NAMALWA (cell line): ENCODE measurements around the gene MAN1B1.
"Not testable (repeated sequence)": the region's sequence is repeated elsewhere in the genome, so short reads cannot be mapped to it uniquely, and the experiment has no call there.

Source experiments
- DNase-seq: peaks from one replicate; pipeline ENCODE4 v3.0.0-alpha.2; 2015; ENCODE audit warnings: low spot score

MAN1B1 gene

DNA sequence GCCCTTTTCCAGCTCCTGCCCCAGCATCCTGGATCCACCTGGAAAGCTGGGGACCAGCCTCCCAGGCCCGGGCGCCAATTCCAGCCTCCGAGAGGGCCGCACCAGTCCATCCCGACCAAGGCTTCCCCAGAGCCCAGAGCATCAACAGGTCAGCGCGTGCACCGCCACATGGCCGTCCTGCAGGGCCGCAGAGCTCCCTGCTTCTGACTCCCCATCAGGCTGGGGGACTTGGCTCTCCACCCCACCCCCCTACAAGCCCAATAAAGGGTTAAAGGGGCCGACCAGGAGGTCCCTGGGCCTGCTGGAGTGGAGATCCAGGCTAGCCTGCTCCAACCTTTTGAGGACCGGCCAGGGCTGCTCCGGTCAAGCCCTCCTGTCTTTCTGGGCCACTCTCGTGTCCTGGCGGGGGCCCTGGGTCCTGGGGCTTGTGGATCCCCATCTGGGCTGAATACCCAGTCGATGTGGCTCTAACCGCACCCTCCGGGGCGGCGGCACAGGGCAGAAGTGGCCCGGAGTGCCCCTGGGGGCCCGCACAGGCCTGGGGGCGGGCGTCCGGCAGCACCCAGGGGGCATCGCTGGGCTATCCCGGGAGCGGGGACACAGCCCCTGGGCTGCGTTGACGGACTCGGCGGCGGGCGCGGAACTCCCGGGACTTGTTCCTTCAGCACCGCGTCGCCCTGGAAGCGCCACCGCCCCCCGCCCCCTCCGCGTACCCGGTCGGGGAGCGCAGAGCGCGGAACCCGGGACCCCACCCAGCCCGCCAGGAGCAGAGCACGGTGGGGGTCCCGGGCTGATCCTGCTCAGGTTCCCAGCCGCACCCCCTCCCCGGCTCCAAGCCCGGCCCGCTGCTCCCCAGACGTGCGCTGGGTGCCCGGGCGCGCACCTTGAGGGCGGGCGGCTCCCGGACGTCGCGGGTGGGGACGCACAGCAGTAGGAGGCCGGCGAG lies 33.5 kb upstream of the MAN1B1 start:
- DNase-seq = no peak

DNA sequence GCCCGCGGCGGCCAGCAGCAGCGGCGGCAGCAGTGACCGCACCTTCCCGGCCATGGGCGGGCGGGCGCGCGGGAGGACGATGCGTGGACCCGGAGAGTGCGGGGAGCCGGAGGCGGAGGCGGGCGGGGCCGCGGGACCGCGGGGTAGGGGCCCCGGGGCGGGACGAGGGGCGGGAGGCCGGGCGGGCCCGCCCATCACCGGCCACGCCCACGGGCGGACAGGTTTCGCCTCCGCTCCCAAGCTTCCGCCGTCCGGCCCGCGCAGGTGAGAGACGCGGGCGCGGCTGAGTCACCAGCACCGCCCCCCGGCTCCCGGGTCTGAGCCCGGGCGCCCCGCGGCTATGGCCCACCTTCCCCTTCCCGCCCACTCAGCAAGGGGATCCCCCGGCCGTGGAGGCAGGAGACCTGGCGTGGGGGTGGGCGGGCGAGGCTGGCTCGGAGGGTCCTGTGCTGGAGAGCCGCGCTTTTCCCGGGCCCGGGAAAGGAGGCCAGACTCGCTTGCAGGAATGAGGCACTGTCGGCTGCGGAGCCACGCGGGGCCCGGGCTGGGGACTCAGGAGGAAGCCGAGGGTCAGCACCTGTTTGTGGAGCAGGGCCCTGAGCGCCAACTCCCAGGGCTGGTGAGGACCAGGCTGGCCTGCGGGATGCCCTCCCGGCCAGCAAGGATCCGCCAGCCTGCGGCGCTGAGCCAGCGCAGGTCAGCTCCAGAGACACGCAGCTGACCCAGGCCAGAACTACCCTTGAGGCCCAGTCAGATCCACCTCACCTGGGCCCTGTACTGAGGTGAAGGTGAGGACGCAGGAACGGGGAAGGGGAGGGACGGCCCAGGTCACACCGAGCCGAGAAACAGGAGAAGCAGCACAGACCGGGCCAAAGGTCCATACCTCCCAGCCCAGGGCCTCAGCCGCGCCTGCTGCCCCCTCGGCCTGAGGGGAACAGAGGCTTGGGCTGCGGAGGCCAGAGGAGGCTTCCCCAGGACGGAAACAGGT lies 32.5 kb upstream of the MAN1B1 start, which contains the start of gene ENTPD2:
Gene ENTPD2, minus strand, starts transcription at position 118 of the 988 bp plus-strand sequence. Its CDS starts 64 bp downstream, at position 54.
- no peak for DNase-seq

DNA sequence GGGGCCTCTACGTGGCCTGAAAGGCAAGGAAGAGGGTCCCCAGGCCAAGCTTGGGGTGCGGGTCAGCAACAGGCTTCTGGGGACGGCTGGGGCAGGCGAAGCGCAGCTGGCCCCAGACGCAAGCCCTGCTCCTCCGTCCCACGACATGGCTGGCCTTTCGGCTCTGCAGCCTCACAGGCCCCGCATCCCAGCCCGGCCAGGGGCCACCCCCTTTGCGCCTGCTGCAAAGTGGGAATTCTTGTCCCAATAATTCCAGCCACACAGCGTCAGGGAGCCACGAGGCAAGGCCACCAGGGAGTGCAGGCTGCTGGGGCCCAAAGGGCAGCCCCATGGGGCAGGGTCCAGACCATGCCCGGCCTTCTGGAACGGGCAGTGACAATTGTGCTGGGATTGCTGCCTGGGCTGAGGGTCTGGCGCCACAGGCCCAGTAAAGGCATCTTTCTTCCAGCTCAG lies 31.8 kb upstream of the MAN1B1 start:
- no peak for DNase-seq

DNA sequence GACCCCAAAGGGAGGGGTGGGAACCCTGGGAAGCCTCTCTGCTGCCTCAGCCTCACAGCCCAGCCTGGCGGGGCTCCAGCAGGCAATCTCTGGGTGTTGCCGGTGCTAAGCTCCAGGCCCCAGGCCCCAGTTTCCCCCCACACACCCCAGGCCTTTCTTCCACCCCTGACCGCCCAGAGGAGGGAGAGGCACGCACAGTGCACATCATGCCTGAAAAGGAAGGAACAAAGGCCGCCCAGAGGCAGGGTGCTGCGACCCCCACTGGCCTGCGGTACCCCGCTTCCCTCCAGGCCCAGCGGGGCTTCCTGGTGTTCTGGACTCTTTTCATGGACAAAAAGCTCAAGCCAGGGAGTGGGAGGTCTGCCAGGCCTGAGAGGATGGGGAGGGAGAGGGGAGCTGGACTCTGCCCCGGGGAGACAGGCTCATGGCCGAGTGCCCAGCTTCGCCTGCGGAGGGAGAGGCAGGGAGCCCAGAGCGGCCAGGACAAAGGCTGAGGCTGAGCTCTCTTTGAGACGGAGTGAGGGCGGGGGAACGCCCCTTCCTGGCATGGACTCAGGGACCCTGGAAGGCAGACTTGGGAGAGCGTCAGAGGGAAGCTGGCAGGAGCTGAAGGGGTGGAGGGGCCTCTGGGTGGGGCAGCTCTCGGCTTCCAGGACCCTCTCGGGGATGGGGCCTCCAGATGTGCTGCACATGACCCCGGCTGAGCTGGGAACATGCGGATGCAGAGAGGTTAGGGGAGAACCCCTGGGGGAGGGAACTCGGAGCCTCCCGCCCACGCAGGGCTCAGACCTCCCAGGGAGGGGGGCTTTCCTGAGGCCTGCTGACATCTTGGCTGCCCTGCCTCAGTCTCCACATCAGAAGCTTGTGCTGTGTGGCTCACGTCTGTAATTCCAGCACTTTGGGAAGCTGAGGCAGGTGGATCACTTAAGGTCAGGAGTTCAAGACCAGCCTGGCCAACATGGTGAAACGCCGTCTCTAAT lies 31.1 kb upstream of the MAN1B1 start:
- DNase-seq = no peak

DNA sequence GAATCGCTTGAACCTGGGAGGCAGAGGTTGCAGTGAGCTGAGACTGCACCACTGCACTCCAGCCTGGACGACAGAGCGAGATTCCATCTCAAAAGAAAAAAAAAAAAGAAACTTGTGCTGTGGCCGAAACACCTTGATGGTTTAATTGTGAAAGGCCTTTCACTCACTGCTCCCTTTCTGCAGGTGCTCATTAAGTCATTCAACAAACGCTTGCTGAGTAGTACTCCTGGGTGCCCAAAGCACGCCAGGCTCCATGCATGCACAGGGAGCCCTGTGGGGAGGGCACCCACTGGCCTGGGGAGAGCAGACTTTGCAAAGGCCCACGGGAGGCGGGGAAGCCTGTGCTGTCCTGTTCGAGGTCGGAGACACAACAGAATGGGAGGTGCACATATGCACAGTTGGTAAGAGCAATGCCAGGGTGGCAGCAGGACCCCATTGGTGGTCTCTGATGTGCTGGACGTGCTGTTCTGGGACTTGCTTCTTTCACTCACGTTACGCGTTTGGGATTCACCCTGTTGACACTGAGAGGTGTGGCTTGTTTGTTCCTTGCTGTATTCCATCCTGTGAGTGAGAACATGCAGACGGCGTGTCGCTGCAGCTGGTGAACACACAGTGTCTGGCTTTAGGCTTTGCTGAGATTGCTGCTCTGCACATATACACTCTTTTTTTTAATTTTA lies 29.9 kb upstream of the MAN1B1 start:
- no peak for DNase-seq

DNA sequence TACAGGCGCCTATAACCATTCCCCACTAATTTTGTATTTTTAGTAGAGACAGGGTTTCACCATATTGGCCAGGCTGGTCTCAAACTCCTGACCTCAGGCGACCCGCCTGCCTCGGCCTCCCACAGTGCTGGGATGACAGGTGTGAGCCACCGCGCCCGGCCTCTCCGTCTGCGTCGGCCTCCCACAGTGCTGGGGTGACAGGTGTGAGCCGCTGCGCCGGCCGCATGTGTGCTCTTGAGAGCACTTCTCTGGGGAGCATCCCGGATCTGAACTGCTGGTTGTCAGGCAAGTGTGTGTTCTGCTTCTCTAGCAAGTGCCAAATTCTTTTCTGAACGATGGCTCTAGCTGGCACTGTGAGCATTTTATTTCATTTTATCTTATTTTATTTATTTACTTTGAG lies 29.2 kb upstream of the MAN1B1 start:
- DNase-seq = no peak

DNA sequence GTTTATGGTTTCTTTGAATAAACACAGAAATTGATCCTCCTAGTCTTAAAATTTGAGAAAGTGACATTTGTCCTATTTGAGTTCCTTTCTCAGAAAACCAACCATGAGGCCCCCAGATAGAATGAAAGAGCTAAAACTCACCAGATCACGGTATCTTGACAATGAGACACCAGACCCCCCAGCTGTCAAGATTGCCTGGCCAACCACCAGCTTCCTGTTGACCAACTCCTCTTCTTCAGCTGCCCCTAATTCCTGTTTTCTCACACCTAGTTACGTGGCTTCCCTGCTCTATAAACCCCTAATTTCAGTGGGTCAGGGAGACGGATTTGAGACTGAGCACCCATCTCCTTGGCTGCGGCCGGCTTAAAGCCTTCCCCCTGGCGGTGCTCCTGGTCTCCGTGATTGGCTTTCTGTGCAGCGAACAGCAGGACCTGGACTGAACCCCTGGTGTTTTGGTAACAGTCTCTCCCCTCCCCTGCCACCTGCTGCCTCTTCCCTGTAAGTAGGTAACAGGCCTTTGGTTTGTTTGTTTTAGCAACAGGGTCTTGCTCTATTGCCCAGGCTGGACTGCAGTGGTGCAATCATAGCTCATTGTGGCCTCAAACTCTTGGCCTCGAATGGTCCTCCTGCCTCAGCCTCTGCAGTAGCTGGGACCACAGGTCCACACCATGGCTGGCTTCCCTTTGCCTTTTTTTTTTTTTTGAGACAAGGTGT lies 28.1 kb upstream of the MAN1B1 start:
- peak; percentile 58 for DNase-seq

DNA sequence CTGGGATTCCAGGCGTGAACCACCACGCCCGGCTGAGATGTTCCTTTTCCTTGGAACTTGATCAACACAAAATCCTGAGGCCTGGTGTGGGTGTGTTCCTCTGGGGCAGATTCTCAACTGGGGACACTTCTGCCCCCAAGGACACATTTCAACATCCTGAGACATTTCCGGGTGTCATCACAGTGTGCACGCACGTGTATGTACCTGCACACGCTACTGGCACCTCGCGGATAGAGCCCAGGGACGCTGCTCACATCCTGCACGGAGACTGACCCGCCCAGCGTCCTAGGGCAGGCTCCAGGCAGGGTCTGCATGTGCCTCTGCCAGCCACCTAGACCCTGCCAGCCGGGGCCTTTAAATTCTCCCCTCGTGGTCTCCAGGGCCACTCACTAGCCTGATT lies 24.4 kb upstream of the MAN1B1 start:
- DNase-seq = no peak

DNA sequence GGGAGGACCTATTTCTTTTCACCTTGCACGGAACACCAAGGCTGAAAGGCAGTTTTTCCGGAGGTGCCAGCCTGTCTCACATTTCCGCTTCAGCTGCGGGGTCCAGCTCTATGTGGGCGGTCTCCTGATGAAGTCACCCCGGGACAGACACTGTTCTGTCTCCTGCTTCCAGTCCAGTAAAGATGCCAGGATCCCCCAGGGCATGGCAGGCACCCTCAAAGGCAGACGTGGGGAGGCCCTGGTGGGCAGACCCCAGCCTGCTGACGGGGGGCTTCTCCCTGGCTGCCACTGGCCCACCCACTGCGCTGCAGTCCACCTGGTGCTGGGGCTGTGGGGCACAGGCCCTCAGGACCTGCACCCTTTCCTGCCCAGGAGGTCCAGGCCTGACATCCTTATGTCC lies 24.0 kb upstream of the MAN1B1 start:
- not testable (repeated sequence) for DNase-seq

DNA sequence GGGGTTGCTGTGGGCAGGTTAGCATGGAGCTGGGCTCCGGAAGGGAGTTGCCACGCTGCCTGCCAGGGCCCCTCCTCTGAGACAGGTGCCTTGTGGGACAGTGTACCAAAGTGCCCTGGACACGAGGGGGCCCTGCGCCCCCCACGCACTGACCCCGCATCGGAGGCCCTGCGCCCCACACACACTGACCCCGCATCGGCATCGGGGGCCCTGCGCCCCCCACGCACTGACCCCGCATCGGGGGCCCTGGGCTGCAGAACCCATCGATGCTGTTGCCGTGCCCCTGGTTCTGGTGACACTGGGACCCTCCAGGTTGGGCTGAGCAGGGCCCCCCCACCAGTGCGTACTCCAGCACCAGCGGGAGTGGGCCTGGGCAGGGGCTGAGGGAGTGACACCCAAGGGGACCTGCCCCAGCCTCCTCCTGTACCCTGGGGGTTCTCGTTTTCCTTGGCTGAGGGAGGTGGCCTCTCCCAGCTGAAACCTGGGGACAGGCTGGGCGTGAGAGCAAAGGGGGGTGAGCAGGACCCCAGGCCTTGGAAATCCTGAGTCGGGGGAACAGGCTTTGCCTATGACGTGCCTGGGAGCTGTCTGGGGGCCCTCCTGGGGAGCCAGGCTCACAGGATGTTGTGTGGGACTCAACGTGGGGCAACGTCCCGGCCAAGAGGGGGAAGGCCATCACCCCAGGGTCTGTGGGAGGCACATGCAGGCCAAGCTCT lies 23.3 kb upstream of the MAN1B1 start:
- DNase-seq = no peak

DNA sequence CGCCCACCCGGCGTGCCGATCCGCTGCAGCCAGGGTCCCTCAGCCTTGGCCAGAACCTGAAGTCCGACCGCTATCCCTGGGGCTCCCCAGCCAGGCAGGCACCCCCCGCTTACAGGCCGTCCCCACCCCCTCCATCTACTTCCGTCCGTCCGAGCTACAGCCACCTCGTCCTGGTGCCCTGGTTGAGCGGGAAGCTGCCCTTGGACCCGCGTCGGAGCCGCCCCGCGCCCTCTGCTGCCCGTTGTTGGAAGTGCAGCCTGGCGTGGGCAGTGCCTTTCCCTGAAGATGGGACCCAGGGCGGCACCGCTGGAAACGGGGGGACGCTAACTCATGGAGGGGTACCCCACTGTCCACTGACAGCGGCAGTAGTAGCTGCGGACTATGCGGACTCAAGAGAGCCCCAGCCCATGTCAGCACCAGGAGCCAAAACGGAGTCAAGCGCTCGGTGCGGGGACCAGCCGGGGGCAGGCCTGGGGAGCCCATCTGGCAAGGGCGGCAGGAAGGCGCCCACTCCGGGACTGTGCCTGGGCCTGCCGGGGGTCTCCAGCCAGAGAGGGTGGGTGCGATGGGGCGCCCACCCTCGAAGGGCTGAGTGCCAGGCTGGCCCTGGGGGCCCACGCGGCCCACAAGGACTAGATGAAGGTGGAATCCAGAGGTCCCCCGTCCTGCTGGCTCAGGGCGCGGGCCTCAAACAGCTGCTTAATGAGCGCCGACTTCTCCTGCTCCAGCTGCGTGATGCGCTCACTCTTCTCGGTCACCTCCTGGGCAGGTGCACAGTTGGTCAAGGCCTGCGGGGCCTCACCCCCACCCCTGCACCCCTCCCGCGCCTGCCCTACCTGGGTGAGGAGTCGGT lies 22.5 kb upstream of the MAN1B1 start:
- DNase-seq = peak; percentile 56

DNA sequence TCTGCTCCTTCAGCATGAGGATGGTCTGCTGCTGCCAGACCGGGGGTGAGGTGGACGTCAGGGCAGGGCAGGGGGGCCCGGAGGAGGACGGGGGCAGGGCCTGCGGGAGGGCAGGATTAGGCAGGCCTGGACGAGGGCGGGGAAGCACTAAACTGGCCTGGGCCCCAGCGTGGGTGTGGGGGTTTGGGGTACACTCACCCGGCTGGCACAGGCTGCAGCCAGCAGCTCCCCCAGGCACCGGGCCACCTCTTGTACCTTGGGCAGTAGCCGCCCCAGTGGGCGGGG lies 22.0 kb upstream of the MAN1B1 start:
- DNase-seq = no peak

DNA sequence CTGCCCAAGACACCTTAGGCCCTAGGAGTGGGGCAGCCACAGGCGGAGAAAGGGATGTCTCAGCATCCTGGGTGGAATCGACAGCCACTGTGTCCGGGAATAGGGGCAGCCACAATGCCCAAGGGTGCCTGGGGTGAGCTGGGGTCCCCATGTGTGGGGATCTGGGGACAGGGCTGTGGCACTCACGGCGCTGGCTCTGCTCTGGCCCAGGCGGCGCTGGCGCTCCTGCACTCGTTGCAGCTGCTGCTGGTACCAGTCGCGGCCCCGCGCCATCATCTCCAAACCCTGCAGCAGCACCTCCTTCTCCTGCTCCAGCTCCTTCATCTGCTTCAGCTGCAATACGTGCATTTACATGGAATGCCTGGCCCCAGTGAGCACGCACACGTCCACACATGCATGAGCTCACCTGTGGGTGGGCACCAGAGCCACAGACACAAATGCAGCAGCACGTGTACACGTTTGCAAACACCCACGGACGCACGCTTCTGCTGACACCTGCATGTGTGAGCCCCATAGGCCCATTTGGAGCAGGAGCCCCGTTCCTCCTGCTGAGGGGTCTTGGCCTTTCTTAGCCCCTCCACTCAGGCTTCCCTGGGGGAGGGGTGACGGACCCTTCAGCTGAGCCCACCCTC lies 21.3 kb upstream of the MAN1B1 start:
- no peak for DNase-seq

DNA sequence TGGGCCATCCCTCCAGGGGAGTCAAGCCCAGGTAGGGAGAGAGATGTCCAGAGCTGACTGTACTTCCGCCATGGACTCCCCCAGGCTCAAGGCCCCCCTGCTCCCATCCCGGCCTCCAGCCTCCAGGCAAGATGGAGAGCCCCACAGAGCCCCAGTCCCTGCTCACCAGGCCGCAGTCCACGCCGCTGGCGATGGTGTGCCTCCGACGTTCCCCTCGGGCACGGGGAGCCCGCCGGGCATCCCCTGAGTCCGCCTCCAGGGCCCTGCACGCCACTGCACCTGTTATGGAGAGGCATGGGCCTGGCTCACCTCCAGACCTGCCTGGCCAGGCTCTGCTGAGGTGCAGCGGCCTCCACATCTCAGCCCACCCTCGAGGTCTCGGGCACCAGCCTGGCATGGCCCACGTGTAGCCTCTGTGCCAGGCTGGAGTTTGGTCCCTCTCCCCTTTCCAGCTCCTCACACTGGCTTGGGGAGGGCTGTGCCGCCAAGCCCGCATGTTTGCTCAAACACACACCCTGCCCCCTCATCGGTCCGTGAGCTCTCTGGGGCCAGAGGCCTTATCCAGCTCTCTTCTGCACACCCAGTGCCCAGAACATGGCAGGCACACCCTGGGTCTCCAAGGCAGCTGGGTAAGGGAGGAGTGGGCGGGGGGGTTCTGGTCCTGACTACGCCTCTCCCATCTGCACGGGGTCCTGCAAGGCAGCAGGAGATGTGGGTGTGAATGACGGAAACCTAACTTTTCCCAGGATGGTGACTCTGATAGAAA lies 20.5 kb upstream of the MAN1B1 start:
- no peak for DNase-seq

DNA sequence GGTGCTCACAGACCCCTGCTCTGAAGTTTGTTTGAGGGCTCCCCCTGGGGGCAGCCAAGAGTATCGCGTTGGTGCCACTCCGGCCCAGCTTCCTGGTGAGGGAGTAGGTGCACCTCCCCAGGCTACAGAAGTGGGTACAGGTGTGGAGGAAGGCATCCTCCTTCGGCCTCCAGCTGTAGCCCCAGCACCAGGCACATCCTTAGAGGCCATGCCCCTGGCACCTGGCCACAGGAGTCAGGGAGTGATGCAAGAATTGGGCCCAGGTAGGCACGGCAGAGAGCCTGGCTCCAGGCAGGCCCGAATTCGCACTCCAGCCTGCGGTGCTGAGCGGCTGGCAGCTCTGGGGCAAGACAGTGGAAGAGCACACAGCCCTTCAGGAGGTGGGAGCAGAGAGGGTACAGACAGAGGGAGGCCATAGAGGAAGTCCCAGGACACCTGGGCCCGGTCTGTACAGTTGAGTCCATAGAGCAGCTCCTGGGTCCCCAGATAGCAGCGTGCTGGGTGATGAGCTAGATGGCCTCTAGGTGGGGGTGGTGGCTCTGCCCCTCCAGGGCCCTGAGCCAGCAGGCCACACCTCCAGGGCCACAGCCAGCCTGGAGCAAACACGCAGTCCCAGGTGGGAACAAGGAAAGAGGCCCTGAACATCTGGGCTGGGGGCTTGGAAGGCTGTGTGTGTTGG lies 18.8 kb upstream of the MAN1B1 start:
- DNase-seq = peak; percentile 96

DNA sequence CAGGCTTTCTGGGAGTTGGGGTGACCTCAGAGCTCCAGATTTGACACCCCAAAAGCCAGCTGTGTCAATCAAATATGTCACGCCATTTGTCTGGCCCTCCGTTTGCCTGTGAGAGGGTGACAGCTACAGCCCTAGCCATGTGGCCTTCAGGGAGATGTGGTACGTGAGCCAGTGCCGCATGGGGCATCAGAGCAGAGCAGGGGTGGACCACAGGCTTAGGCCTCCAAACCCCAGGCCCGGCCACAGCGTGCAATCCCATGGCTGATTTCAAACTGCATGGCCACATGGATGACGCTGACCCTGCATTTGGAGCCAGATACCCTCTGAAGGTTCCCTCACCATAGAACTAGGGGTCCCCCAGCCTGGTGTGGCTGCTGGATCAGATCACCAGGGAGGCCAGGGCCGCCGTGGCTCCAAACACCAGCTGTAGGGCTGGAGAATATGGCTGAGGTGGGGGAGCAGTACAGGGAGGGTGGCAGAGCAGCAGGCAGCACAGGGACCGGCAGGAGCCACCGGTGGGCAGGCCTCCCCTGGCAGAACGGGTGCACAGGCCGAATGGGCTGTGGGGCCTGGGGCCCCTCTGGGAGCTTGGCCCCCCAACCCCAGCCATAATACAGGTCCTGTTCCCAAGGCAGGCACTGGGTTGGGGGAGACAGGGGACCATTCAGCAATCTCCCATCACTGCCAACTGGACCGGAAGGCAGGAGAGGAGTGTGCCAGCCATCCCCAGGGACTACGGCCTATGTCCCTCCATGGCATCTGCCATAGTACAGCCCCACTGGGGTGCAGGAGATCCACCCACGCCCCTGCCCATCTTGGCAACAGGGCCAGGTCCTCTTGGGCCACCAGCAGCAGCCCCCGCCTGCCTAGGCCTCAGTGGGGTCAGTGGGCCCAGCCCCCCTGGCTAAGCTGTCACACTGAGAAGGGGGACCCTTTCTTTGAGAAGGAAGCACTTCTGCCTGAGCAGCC lies 18.0 kb upstream of the MAN1B1 start:
- no peak for DNase-seq
